ENCODE measurements around the gene PSMD6.
A peak's percentile ranks its signal among the peaks of the same experiment; 100 is the strongest.

The PSMD6 gene

GRCh38 chr3:64064804-64065203 is 41.5 kb upstream of the PSMD6 start:
- H2BK5ac ChIP-seq (ENCODE audit: low read depth, low read length, poor library complexity, severe bottlenecking): no peak overlapping the region
- no peak overlapping the region for H2AK5ac ChIP-seq (ENCODE audit: low read length, severe bottlenecking)
- 90% methylated on average over 2 of the region's 2 CpGs for WGBS
- no peak overlapping the region for H3K14ac ChIP-seq (ENCODE audit: low read length in 2 of 2)
- no peak overlapping the region for H3K23ac ChIP-seq (ENCODE audit: low read length in 2 of 2)
- no peak overlapping the region for H2BK120ac ChIP-seq (ENCODE audit: low read depth, low read length)
- no peak overlapping the region for H3K27ac ChIP-seq (ENCODE audit: low read length, poor library complexity, severe bottlenecking)
- H2AFZ ChIP-seq (ENCODE audit: low read depth, low read length): no peak overlapping the region
- no peak overlapping the region for H4K91ac ChIP-seq (ENCODE audit: low read length)
- H3K4ac ChIP-seq (ENCODE audit: low read depth in 1 of 2, low read length in 2 of 2): no peak overlapping the region
- no peak overlapping the region for H2BK15ac ChIP-seq (ENCODE audit: low read depth, poor library complexity, severe bottlenecking)
- no peaks in the 10 kb centered on the region for H3K9me3 ChIP-seq (ENCODE audit: control insufficient read depth, low read length)
- no peak overlapping the region for H3K4me3 ChIP-seq (ENCODE audit: insufficient read depth in 1 of 2, low read depth in 1 of 2, low read length in 2 of 2)
- peaks cover 0 to 2% of the 10 kb centered on the region in 2 experiments for H3K27me3 ChIP-seq (ENCODE audit: control insufficient read depth in 1 of 2, insufficient read depth in 1 of 2, low read length in 2 of 2)
- no peak overlapping the region for H2BK12ac ChIP-seq (ENCODE audit: low read length in 2 of 2)
- no peaks in the 10 kb centered on the region for H3K79me1 ChIP-seq (replicated peaks; ENCODE audit: low read length, poor library complexity, severe bottlenecking)
- no peak overlapping the region for H3K18ac ChIP-seq (ENCODE audit: low read depth in 1 of 2, low read length in 2 of 2)
- no peak overlapping the region for H3K4me2 ChIP-seq (ENCODE audit: low read length, poor library complexity, severe bottlenecking)
- H4K8ac ChIP-seq (ENCODE audit: low read length): no peak overlapping the region
- H3K36me3 ChIP-seq (ENCODE audit: control insufficient read depth in 1 of 2, insufficient read depth in 2 of 2, low read depth in 1 of 2, low read length in 2 of 2): no peaks in the 10 kb centered on the region
- DNase-seq: no peak
- H3K9ac ChIP-seq (ENCODE audit: low read length): no peak overlapping the region
- peaks cover 7% of the 10 kb centered on the region for H3K4me1 ChIP-seq (ENCODE audit: control insufficient read depth, insufficient read depth, low read depth, low read length)

DNA sequence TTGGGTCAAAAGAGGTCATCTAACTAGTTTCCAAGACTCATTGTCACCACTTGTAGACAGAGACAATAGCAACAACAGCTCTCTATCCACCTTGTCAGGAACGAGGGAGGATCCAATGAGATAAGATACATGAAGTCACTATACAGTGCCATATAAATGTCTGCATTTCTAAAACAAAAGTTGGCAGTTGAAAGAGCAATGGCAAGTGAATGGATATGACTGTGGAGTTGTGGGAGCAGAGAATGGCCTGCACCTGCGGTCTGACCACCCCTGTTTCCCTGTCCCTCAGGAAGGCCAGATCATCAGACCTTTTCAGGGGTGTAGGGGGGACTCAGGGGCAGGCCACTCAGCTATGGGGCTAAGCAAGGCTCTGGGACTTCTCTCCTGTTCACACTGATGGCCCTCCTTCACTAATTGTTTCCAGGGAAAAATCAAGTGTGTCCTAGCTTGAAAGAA is 40.7 kb upstream of the PSMD6 start:
- H2AFZ ChIP-seq (ENCODE audit: low read depth, low read length): no peak overlapping the region
- DNase-seq: no peak
- no peak overlapping the region for H3K4me3 ChIP-seq (ENCODE audit: insufficient read depth in 1 of 2, low read depth in 1 of 2, low read length in 2 of 2)
- H3K4me1 ChIP-seq (ENCODE audit: control insufficient read depth, insufficient read depth, low read depth, low read length): peaks cover 7% of the 10 kb centered on the region
- no peaks in the 10 kb centered on the region for H3K79me1 ChIP-seq (replicated peaks; ENCODE audit: low read length, poor library complexity, severe bottlenecking)
- H3K18ac ChIP-seq (ENCODE audit: low read depth in 1 of 2, low read length in 2 of 2): peak overlapping the region in 1 of 2 experiments; percentile 32
- H2BK12ac ChIP-seq (ENCODE audit: low read length in 2 of 2): peak overlapping the region in 1 of 2 experiments; percentile 32
- H2BK15ac ChIP-seq (ENCODE audit: low read depth, poor library complexity, severe bottlenecking): no peak overlapping the region
- no peak overlapping the region for H2BK120ac ChIP-seq (ENCODE audit: low read depth, low read length)
- no peak overlapping the region for H3K4me2 ChIP-seq (ENCODE audit: low read length, poor library complexity, severe bottlenecking)
- no peaks in the 10 kb centered on the region for H3K9me3 ChIP-seq (ENCODE audit: control insufficient read depth, low read length)
- no peak overlapping the region for H3K14ac ChIP-seq (ENCODE audit: low read length in 2 of 2)
- H4K8ac ChIP-seq (ENCODE audit: low read length): no peak overlapping the region
- H3K27ac ChIP-seq (ENCODE audit: low read length, poor library complexity, severe bottlenecking): no peak overlapping the region
- no peak overlapping the region for H4K91ac ChIP-seq (ENCODE audit: low read length)
- no peak overlapping the region for H2BK5ac ChIP-seq (ENCODE audit: low read depth, low read length, poor library complexity, severe bottlenecking)
- no peak overlapping the region for H3K23ac ChIP-seq (ENCODE audit: low read length in 2 of 2)
- WGBS: 43% methylated on average over 1 of the region's 2 CpGs
- H3K9ac ChIP-seq (ENCODE audit: low read length): no peak overlapping the region
- no peak overlapping the region for H2AK5ac ChIP-seq (ENCODE audit: low read length, severe bottlenecking)
- peaks cover 0 to 2% of the 10 kb centered on the region in 2 experiments for H3K27me3 ChIP-seq (ENCODE audit: control insufficient read depth in 1 of 2, insufficient read depth in 1 of 2, low read length in 2 of 2)
- H3K36me3 ChIP-seq (ENCODE audit: control insufficient read depth in 1 of 2, insufficient read depth in 2 of 2, low read depth in 1 of 2, low read length in 2 of 2): no peaks in the 10 kb centered on the region
- H3K4ac ChIP-seq (ENCODE audit: low read depth in 1 of 2, low read length in 2 of 2): no peak overlapping the region

GRCh38 chr3:64063207-64063982 is 40.1 kb upstream of the PSMD6 start:
- DNase-seq: no peak
- H2BK12ac ChIP-seq (ENCODE audit: low read length in 2 of 2): no peak overlapping the region
- 89% methylated on average over 1 of the region's 5 CpGs for WGBS
- no peak overlapping the region for H3K9ac ChIP-seq (ENCODE audit: low read length)
- no peaks in the 10 kb centered on the region for H3K9me3 ChIP-seq (ENCODE audit: control insufficient read depth, low read length)
- H2AFZ ChIP-seq (ENCODE audit: low read depth, low read length): no peak overlapping the region
- no peak overlapping the region for H2BK15ac ChIP-seq (ENCODE audit: low read depth, poor library complexity, severe bottlenecking)
- no peak overlapping the region for H3K14ac ChIP-seq (ENCODE audit: low read length in 2 of 2)
- no peak overlapping the region for H3K18ac ChIP-seq (ENCODE audit: low read depth in 1 of 2, low read length in 2 of 2)
- no peak overlapping the region for H4K8ac ChIP-seq (ENCODE audit: low read length)
- peaks cover 0 to 2% of the 10 kb centered on the region in 2 experiments for H3K27me3 ChIP-seq (ENCODE audit: control insufficient read depth in 1 of 2, insufficient read depth in 1 of 2, low read length in 2 of 2)
- no peak overlapping the region for H3K4me3 ChIP-seq (ENCODE audit: insufficient read depth in 1 of 2, low read depth in 1 of 2, low read length in 2 of 2)
- no peak overlapping the region for H3K27ac ChIP-seq (ENCODE audit: low read length, poor library complexity, severe bottlenecking)
- no peak overlapping the region for H2BK5ac ChIP-seq (ENCODE audit: low read depth, low read length, poor library complexity, severe bottlenecking)
- no peak overlapping the region for H3K4ac ChIP-seq (ENCODE audit: low read depth in 1 of 2, low read length in 2 of 2)
- H3K4me1 ChIP-seq (ENCODE audit: control insufficient read depth, insufficient read depth, low read depth, low read length): peaks cover 7% of the 10 kb centered on the region
- H3K79me1 ChIP-seq (replicated peaks; ENCODE audit: low read length, poor library complexity, severe bottlenecking): no peaks in the 10 kb centered on the region
- H2BK120ac ChIP-seq (ENCODE audit: low read depth, low read length): no peak overlapping the region
- no peak overlapping the region for H4K91ac ChIP-seq (ENCODE audit: low read length)
- no peak overlapping the region for H2AK5ac ChIP-seq (ENCODE audit: low read length, severe bottlenecking)
- H3K23ac ChIP-seq (ENCODE audit: low read length in 2 of 2): no peak overlapping the region
- H3K4me2 ChIP-seq (ENCODE audit: low read length, poor library complexity, severe bottlenecking): no peak overlapping the region
- no peaks in the 10 kb centered on the region for H3K36me3 ChIP-seq (ENCODE audit: control insufficient read depth in 1 of 2, insufficient read depth in 2 of 2, low read depth in 1 of 2, low read length in 2 of 2)

DNA sequence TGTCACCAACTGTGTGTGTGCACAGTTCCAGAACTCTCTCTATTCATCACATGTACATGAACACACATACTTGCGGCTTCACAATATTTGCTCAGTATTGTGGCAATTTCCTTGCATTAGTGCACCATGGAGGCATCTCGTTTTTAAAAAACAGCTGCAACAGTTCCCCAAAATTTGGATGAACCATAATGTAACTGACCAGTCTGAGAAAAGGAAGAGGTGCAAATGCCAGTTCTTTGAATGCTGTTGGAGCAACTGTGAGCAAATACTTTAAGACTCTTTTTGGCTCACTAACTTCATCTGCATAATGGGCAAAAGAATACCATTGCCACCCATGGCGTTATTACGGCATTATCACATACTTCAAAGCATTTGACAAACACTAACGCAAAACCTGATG is 38.3 kb upstream of the PSMD6 start:
- Histone ChIP-seq H3K27me3 (ENCODE audit: control insufficient read depth in 1 of 2, insufficient read depth in 1 of 2, low read length in 2 of 2) (peaks cover 0 to 2% of the 10 kb centered on the region in 2 experiments), H3K9me3 (ENCODE audit: control insufficient read depth, low read length) (no peaks in the 10 kb centered on the region), H3K4me3 (ENCODE audit: insufficient read depth in 1 of 2, low read depth in 1 of 2, low read length in 2 of 2) (no peak overlapping the region), H2AFZ (ENCODE audit: low read depth, low read length) (no peak overlapping the region), H3K23ac (ENCODE audit: low read length in 2 of 2) (no peak overlapping the region), H2BK12ac (ENCODE audit: low read length in 2 of 2) (no peak overlapping the region), H2BK120ac (ENCODE audit: low read depth, low read length) (no peak overlapping the region), H4K91ac (ENCODE audit: low read length) (no peak overlapping the region), H2BK15ac (ENCODE audit: low read depth, poor library complexity, severe bottlenecking) (no peak overlapping the region), H3K4me1 (ENCODE audit: control insufficient read depth, insufficient read depth, low read depth, low read length) (peaks cover 2% of the 10 kb centered on the region), H2BK5ac (ENCODE audit: low read depth, low read length, poor library complexity, severe bottlenecking) (no peak overlapping the region), H3K36me3 (ENCODE audit: control insufficient read depth in 1 of 2, insufficient read depth in 2 of 2, low read depth in 1 of 2, low read length in 2 of 2) (no peaks in the 10 kb centered on the region), H3K27ac (ENCODE audit: low read length, poor library complexity, severe bottlenecking) (no peak overlapping the region), H4K8ac (ENCODE audit: low read length) (no peak overlapping the region), H3K14ac (ENCODE audit: low read length in 2 of 2) (no peak overlapping the region), H3K4ac (ENCODE audit: low read depth in 1 of 2, low read length in 2 of 2) (no peak overlapping the region), H2AK5ac (ENCODE audit: low read length, severe bottlenecking) (no peak overlapping the region), H3K9ac (ENCODE audit: low read length) (no peak overlapping the region), H3K79me1 (replicated peaks; ENCODE audit: low read length, poor library complexity, severe bottlenecking) (no peaks in the 10 kb centered on the region), H3K18ac (ENCODE audit: low read depth in 1 of 2, low read length in 2 of 2) (no peak overlapping the region), H3K4me2 (ENCODE audit: low read length, poor library complexity, severe bottlenecking) (no peak overlapping the region)
- DNase-seq: no peak
- WGBS: 100% methylated on average over 3 of the region's 5 CpGs

All from mesenchymal stem cell (in vitro differentiated cells and primary cell).